GM12878 (cell line): ENCODE measurements around the gene NFATC2. TPM values are rescaled to one million over a fixed set of nuclear protein-coding genes. Genes with fewer than 3 reads are reported as not detected.

Experiments
- ATAC-seq: fragments of 200-7000 bp; cut with Tn5 transposase; 3 replicates; pipeline ENCODE4 v1.9.1; 2020; ENCODE audit warnings: mild to moderate bottlenecking, moderate library complexity
- BruUV-seq: library from RNA; stranded (reverse); fragments of 400-500 nt; replicated peaks from 2 replicates; lab custom pipeline; 2021; lab: Mats Ljungman, UMichigan
- CTCF ChIA-PET: fragments of 300-600 bp; sonication (Branson Sonifier 250); formaldehyde crosslinking; extraction: SDS; loops from one replicate; lab custom pipeline; 2021; ENCODE audit warnings: inconsistent platforms; lab: Yijun Ruan, JAX
- POLR2A ChIA-PET: fragments of 350-600 bp; formaldehyde crosslinking; extraction: SDS; loops from one replicate; lab custom pipeline; 2021; ENCODE audit warnings: inconsistent platforms; lab: Charles Lee
- RAD21 ChIA-PET: fragments of 300-600 bp; sonication (Branson Sonifier 250); formaldehyde crosslinking; loops from one replicate; lab custom pipeline; 2023; ENCODE audit warnings: antibody characterized with exemption; ENCODE audit not compliant: unreplicated experiment; lab: Charles Lee
- SMC1A ChIA-PET: fragments of 300-600 bp; sonication (Branson Sonifier 250); formaldehyde crosslinking; loops from one replicate; lab custom pipeline; 2023; ENCODE audit not compliant: unreplicated experiment, uncharacterized antibody; lab: Charles Lee
- DNase-seq: peaks from one replicate; pipeline ENCODE4 v3.0.0-alpha.2; 2011; ENCODE audit warnings: low read depth, low spot score
- FAIRE-seq: peaks from 3 replicates; lab custom pipeline; 2011; peaks lifted over from hg19 to GRCh38; lab: Jason Lieb, UNC
- H2AFZ ChIP-seq: 2 replicates; pipeline ENCODE4 v1.6.0; 2011; ENCODE audit warnings: low read depth, low read length, control low read depth; ENCODE audit not compliant: control insufficient read depth
- H3K27ac ChIP-seq: 2 replicates; pipeline ENCODE4 v1.5.1; 2011; ENCODE audit warnings: control low read depth; ENCODE audit not compliant: control insufficient read depth, insufficient read depth
- H3K27me3 ChIP-seq, 2 experiments: replicated peaks in 1 of 2; 2 replicates each; pipeline versions ENCODE4 v1.6.0 to v1.6.1; 2011; ENCODE audit warnings: low read length in 1 of 2; ENCODE audit not compliant: control insufficient read depth in 2 of 2, insufficient read depth in 2 of 2
- H3K36me3 ChIP-seq, 2 experiments: 2 replicates each; pipeline ENCODE4 v1.5.1; 2011; ENCODE audit warnings: low read length in 1 of 2; ENCODE audit not compliant: control insufficient read depth in 2 of 2, insufficient read depth in 2 of 2
- H3K4me1 ChIP-seq: 2 replicates; pipeline ENCODE4 v1.6.1; 2011; ENCODE audit warnings: mild to moderate bottlenecking, low read length, moderate library complexity, mixed read lengths; ENCODE audit not compliant: control insufficient read depth, insufficient read depth
- H3K4me2 ChIP-seq: 2 replicates; pipeline ENCODE4 v1.6.0; 2011; ENCODE audit warnings: control low read depth; ENCODE audit not compliant: control insufficient read depth, insufficient read depth
- H3K4me3 ChIP-seq: fragments of 200-600 bp; sonication (generic); 2 replicates; pipeline ENCODE4 v1.5.1; 2016
- H3K79me2 ChIP-seq: 2 replicates; pipeline ENCODE4 v1.6.0; 2011; ENCODE audit warnings: low read length; ENCODE audit not compliant: control insufficient read depth, insufficient read depth
- H3K9ac ChIP-seq: 2 replicates; pipeline ENCODE4 v1.8.0; 2011; ENCODE audit warnings: low read length, control low read depth, mixed read lengths; ENCODE audit not compliant: control insufficient read depth, insufficient read depth
- H3K9me3 ChIP-seq: replicated peaks from 3 replicates; pipeline ENCODE4 v1.5.1; 2011; ENCODE audit warnings: mild to moderate bottlenecking, low read length; ENCODE audit not compliant: control insufficient read depth, insufficient read depth
- H4K20me1 ChIP-seq: 2 replicates; pipeline ENCODE4 v1.6.0; 2011; ENCODE audit not compliant: control insufficient read depth, insufficient read depth
- CEBPB ChIP-seq, 2 experiments: fragments of 150-350 bp in 1 of 2; IDR thresholded peaks; 2 replicates each; pipeline ENCODE4 v1.6.1; 2012 to 2014; ENCODE audit warnings: low read depth in 2 of 2, low read length in 2 of 2, borderline replicate concordance in 1 of 2, inconsistent platforms in 1 of 2
- CREM ChIP-seq: IDR thresholded peaks from 2 replicates; pipeline ENCODE4 v1.6.1; 2014; ENCODE audit warnings: antibody characterized with exemption, low read depth
- NFYB ChIP-seq: IDR thresholded peaks from 2 replicates; pipeline ENCODE4 v1.6.1; 2011; ENCODE audit warnings: low read depth, mild to moderate bottlenecking, low read length, improper control_type of control experiment, moderate library complexity; ENCODE audit not compliant: insufficient read depth
- NRF1 ChIP-seq: conservative IDR thresholded peaks from 2 replicates; pipeline ENCODE4 v1.6.1; 2011; ENCODE audit warnings: mild to moderate bottlenecking, low read depth, low read length, improper control_type of control experiment
- PAX5 ChIP-seq: IDR thresholded peaks from 2 replicates; pipeline ENCODE4 v1.6.1; 2011; ENCODE audit warnings: low read depth, low read length, borderline replicate concordance
- RBBP5 ChIP-seq: fragments of 200-600 bp; sonication (generic); conservative IDR thresholded peaks from 2 replicates; pipeline ENCODE4 v1.6.1; 2016
- RELB ChIP-seq: fragments of 450-650 bp; IDR thresholded peaks from 2 replicates; pipeline ENCODE4 v1.6.1; 2017; ENCODE audit warnings: low read depth, mild to moderate bottlenecking, moderate library complexity
- SKIL ChIP-seq: fragments of 450-650 bp; IDR thresholded peaks from 2 replicates; pipeline ENCODE4 v1.6.1; 2017; ENCODE audit warnings: mild to moderate bottlenecking, low read depth, inconsistent platforms; ENCODE audit not compliant: poor library complexity, severe bottlenecking
- ZNF217 ChIP-seq: fragments of 450-650 bp; IDR thresholded peaks from 2 replicates; pipeline ENCODE4 v1.6.1; 2017; ENCODE audit warnings: antibody characterized with exemption, mild to moderate bottlenecking
- ZNF622 ChIP-seq: fragments of 450-650 bp; IDR thresholded peaks from 2 replicates; pipeline ENCODE4 v1.6.1; 2017; ENCODE audit warnings: mild to moderate bottlenecking, inconsistent platforms
- ZNF687 ChIP-seq: fragments of 450-650 bp; IDR thresholded peaks from 2 replicates; pipeline ENCODE4 v1.6.1; 2017; ENCODE audit warnings: mild to moderate bottlenecking, moderate library complexity
- WGBS: methylation state at CpG from one replicate; pipeline ENCODE4 v1.1.6; 2016; ENCODE audit warnings: low lambda C conversion rate; ENCODE audit not compliant: insufficient replicate concordance, insufficient coverage; ENCODE audit errors: missing lambda C conversion rate; 5-methylcytosine and 5-hydroxymethylcytosine counted together
- in situ Hi-C: fragments of 300-500 bp; cut with MboI; formaldehyde crosslinking; loops from 9 replicates; pipeline ENCODE4 v1.14.3; 2018; ENCODE audit warnings: mixed read lengths
- intact Hi-C: fragments of 100-400 bp; cut with micrococcal nuclease; formaldehyde crosslinking; loops from one replicate; pipeline ENCODE4 v1.14.2; 2022; ENCODE audit not compliant: unreplicated experiment
- polyA plus RNA-seq, 11 experiments: library from polyadenylated mRNA; depleted of rRNA in 4 of 11; unstranded in 6 of 11; stranded (reverse) in 5 of 11; fragments of >200 nt; fragmentation: Nextera tagmentation in 4 of 11; fragmentation: Illumina TruSeq in 1 of 11; extraction: Ambion mirVana in 4 of 11; extraction: Trizol in 1 of 11; gene quantifications; 1 replicate in 1 of 11; 2 replicates in 10 of 11; pipeline versions ENCODE4 v1.2.1 to v1.2.3, GENCODE V29; 2011 to 2016; ENCODE audit warnings: inconsistent platforms in 2 of 11, missing spikeins in 2 of 11, low read depth in 1 of 11
- total RNA-seq, 4 experiments: library from RNA; depleted of rRNA in 3 of 4; stranded (reverse); fragments of >200 nt in 3 of 4; fragmentation: Illumina TruSeq in 1 of 4; extraction: Trizol in 1 of 4; gene quantifications; 2 replicates each; pipeline versions ENCODE4 v1.2.1 to v1.2.3, GENCODE V29; 2013 to 2021
- TF ChIP-seq, protein P1 (sequence below): IDR thresholded peaks from 2 replicates; pipeline ENCODE4 v1.6.1; 2011; ENCODE audit warnings: low read depth, low read length, improper control_type of control experiment, borderline replicate concordance

NFATC2 gene
- total and polyA plus RNA-seq, 10 of the 15 experiments (the other 5 are each of a cell fraction or from before 2014, with no cell fraction given), result 3.3 to 20.0 (median 7.3) TPM

DNA sequence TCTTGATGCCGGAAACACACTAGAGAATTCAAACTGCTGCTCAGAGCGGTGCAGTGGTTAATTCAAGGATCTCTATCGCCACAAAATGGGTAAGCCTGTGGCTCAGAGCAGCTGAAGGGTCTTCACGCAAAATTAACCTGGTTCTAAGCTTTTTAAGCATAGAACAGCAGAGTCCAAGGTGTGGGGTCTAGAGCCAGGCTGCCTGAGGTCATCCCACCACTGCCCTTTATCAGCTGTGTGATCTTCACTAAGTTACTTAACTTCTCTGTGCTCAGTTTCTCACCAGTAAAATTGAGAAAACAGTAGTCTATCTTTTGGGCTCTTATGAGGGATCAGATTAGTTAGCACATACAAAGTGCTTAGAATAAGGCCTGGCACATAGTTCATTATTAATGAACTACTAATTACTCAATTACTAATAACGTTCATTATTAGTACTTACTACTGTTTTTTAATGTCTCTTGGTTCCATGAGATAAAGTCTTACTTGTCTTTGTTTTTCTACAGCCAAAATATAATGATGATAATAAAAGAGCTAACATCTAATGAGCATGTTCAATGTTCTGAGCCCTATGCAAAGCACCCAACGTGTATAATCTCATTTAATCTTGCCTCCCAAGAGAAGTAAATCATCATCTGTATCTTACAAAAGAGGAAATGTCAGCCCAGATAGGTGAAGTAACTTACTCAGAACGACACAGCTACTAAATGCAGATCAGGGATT lies 92.9 kb downstream of the NFATC2 start:
- Histone ChIP-seq H3K36me3 (peaks cover 4 to 6% of the 10 kb centered on the region in 2 experiments; a peak in 3 of 4 replicates), H3K4me3 (no peak overlapping the region), H3K4me2 (no peak overlapping the region), H3K79me2 (no peaks in the 10 kb centered on the region), H3K27ac (no peak overlapping the region), H3K9me3 (peaks cover 2% of the 10 kb centered on the region; the same call in 2 of the 3 replicates), H4K20me1 (no peaks in the 10 kb centered on the region), H3K27me3 (no peaks in the 10 kb centered on the region), H3K9ac (no peak overlapping the region), H3K4me1 (no peaks in the 10 kb centered on the region), H2AFZ (no peak overlapping the region)
- FAIRE-seq, result no peak
- POLR2A ChIA-PET, result no interaction called here
- WGBS, result 68% methylated on average over 7 of the region's 7 CpGs
- DNase-seq, result no peak
- in situ Hi-C loops, result no loop called here
- no peak for ATAC-seq
- CTCF ChIA-PET, result interaction anchor here (0.8 to 1.3 kb wide), 2 partner anchors 64 to 69 kb away, joined by 3 read pairs; no protein-coding TSS in a partner anchor
- RAD21 ChIA-PET, result no interaction called here
- intact Hi-C loops, result no loop called here
- no TSS peak for BruUV-seq
- SMC1A ChIA-PET, result interaction anchor here (2.4 kb wide), 1 partner anchor 64 kb away, joined by 9 read pairs; no protein-coding TSS in a partner anchor
- TF ChIP-seq PAX5 (no peak), RBBP5 (no peak), ZNF217 (no peak), ZNF687 (no peak), NRF1 (no peak), ZNF622 (no peak), CREM (no peak), CEBPB (IDR thresholded peaks at IDR 0.05; ENCODE audit: borderline replicate concordance in 1 of 2, low read depth in 2 of 2, low read length in 2 of 2) (no peak), SKIL (no peak), NFYB (no peak), RELB (no peak)
- TF ChIP-seq, protein P1, sequence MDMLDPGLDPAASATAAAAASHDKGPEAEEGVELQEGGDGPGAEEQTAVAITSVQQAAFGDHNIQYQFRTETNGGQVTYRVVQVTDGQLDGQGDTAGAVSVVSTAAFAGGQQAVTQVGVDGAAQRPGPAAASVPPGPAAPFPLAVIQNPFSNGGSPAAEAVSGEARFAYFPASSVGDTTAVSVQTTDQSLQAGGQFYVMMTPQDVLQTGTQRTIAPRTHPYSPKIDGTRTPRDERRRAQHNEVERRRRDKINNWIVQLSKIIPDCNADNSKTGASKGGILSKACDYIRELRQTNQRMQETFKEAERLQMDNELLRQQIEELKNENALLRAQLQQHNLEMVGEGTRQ, result no peak
